NCI-H2029 (cell line): ENCODE results near the gene DTWD2.
"Not testable (repeated sequence)": the region's sequence is repeated elsewhere in the genome, so short reads cannot be mapped to it uniquely, and the experiment has no call there.

Source experiments
- DNase-seq: peaks from one replicate; lab custom pipeline; 2025; lab: John Stamatoyannopoulos, UW

DTWD2 gene

DNA sequence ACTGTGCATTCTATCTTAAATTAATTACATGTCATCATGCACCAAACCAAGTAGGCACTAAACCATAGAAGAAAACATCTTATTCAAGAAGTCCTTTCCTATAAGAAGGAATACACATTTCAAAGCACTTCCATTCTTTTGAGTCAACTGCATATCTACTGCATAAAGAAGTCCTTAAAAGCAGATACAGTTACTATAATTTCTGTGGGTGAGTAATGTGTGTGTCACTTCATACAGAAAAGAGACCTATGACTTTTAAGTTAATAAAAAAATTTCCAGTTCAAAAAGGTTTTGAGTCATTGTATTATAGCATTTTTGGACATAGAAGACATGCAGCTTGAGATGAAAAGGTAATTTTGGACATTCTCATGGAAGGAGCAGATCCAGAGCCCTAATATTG is 125.0 kb downstream of the DTWD2 start:
- no peak for DNase-seq

GRCh38 chr5:118862596-118862995 is 125.8 kb downstream of the DTWD2 start:
- no peak for DNase-seq

- no peak for DNase-seq
Measured at GRCh38 chr5:118857700-118858099, 130.6 kb downstream of the DTWD2 start.

- DNase-seq, result no peak
Measured at GRCh38 chr5:118854819-118855218, 133.5 kb downstream of the DTWD2 start.

DNA sequence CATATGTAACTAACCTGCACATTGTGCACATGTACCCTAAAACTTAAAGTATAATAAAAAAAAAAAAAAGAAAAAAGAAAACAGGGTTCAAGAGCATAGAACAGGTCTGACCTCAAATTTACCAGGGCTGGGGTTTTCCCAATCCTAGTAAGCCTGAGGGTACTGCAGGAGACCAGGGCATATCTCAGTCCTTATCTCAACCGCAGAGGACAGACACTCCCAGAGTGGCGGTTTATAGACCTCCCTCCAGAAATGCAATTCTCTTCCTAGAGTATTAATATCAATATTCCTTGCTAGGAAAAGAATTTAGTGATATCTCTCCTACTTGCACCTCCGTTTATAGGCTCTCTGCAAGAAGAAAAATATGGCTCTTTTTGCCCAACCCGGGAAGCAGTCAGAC is 136.6 kb downstream of the DTWD2 start:
- DNase-seq, result not testable (repeated sequence)

GRCh38 chr5:118849507-118849906 is 138.8 kb downstream of the DTWD2 start:
- not testable (repeated sequence) for DNase-seq

DNA sequence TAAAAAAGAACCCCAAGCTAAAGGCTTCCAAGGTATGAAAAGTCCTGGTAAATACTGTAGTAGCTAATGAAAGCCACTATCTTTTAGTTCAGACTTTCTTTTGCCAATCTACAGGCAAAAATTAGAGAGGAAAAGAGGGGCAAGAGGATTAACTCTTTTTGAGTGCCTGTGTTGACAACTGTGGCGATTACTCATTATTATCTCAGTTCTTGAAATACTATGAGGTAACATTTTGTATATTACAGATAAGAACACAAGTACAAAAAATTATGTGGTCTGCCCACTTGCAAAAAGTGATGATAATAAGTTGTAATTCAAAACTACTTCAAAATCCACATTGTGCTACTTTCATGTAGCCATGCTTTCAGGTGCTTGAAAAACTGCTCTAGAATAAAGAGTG is 144.0 kb downstream of the DTWD2 start:
- no peak for DNase-seq

DNA sequence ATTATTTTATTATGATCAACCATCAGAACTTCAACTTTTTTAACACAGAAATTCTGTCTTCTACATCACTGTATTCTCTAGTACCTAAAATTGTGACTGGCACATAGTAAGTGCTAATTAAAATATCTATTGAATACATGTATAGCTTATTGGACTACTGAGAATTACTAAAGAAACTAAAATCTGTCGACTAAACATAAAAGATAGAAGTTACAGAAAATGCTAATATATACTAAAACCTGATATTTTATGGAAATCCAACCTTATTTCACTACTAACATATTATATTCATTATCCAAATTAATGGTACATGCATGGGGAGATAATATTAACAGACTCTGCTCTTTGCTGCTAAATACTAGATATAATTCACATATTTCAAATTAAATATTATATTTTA is 153.6 kb downstream of the DTWD2 start:
- DNase-seq, result no peak

DNA sequence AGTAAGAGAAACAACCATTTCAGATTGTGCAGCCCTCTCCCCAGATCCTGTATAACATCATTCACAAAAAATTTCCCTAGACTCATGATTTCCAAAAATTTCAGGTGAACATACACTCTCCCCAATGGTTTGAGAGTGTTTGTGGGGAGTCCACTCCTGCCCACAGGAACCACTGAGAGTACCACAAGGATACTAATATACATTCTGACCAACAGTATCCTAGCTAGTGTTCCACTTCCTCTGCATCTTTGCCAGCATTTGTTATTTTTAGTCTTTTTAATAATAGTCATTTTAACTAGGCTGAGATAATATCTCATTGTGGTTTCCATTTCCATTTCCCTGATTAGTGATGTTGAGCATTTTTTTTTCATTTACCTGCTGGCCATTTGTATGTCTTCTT is 155.4 kb downstream of the DTWD2 start:
- no peak for DNase-seq

DNA sequence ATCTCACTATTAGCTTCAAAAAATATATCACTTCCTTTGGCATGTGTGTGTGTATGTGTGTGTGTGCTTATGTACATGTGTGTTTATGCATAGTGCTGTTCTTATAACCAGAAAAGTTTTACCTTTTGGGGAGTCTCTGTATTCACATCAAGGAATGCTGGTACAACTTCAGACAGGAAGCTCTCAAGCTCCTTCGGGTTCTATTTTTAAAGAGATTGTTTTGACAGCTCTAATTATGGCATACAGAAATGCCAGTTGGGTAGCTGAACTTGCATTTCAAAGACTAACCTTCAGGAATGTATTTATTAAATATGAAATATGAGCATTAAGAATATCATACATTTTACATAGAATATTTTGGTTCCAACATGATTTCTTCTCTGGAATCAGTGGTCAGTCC is 163.1 kb downstream of the DTWD2 start:
- no peak for DNase-seq

GRCh38 chr5:118818604-118819003 is 169.7 kb downstream of the DTWD2 start:
- no peak for DNase-seq

- no peak for DNase-seq
Measured at GRCh38 chr5:118808441-118808840, 179.9 kb downstream of the DTWD2 start.

GRCh38 chr5:118806571-118806970 is 181.8 kb downstream of the DTWD2 start:
- DNase-seq, result no peak

DNA sequence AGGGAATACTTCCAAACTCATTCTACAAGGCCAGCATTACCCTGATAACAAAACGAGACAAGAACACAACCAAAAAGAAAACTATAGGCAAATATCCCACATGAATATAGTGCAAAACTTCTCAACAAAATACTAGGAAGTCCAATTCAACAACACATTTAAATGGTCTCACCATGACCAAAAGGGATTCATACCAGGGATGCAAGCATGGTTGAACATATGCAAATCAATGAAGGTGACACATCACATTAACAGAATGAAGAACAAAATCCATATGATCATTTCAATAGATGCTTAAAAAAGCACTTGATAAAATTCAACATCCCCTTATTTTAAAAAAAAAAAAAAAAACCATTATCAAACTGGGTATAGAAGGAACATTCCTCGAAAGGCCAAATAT is 186.0 kb downstream of the DTWD2 start:
- DNase-seq, result no peak

GRCh38 chr5:118796081-118796480 is 192.3 kb downstream of the DTWD2 start:
- DNase-seq, result no peak

GRCh38 chr5:118794281-118794680 is 194.1 kb downstream of the DTWD2 start:
- no peak for DNase-seq

- DNase-seq, result no peak
Measured at GRCh38 chr5:118793652-118794051, 194.7 kb downstream of the DTWD2 start.

GRCh38 chr5:118793091-118793490 is 195.3 kb downstream of the DTWD2 start:
- no peak for DNase-seq

- peak; percentile 21 for DNase-seq
Measured at GRCh38 chr5:118791926-118792734, 196.2 kb downstream of the DTWD2 start.

DNA sequence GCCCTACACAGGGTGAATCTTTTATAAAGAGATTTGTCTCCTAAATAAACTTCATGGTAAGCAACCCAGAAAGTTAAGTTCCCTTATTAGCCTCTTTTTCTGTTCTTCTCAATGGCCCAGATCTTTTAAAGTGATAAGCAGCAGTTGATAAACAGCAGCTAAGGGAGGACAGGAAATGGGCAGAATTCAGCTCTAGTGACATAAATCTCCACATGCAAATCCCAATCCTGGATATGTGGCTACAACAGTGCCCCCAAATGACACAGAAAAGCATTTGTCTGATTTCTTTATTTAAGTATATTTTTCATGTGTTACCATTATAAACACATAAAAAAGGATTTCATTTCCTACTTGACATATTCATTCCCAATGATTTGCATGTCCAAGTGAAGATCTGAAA is 199.0 kb downstream of the DTWD2 start:
- no peak for DNase-seq

- no peak for DNase-seq
Measured at GRCh38 chr5:118788351-118788750, 200.0 kb downstream of the DTWD2 start.
